Astrocyte (in vitro differentiated cells and primary cell): ENCODE measurements around the gene ACY1. TPM values are rescaled to one million over a fixed set of nuclear protein-coding genes. Genes with fewer than 3 reads are reported as not detected.

Experiments
- DNase-seq: peaks from one replicate; pipeline ENCODE4 v3.0.0-alpha.2; 2010; ENCODE audit warnings: low read depth
- FAIRE-seq: peaks from 2 replicates; lab custom pipeline; 2011; peaks lifted over from hg19 to GRCh38; lab: Jason Lieb, UNC
- H2AFZ ChIP-seq: 2 replicates; pipeline ENCODE4 v1.6.0; 2012; ENCODE audit warnings: low read depth, low read length, inconsistent platforms
- H3K27ac ChIP-seq: 2 replicates; pipeline ENCODE4 v1.5.1; 2011; ENCODE audit warnings: low read depth, low read length, inconsistent platforms
- H3K27me3 ChIP-seq: 2 replicates; pipeline ENCODE4 v1.6.0; 2011; ENCODE audit warnings: low read length, inconsistent platforms; ENCODE audit not compliant: insufficient read depth
- H3K36me3 ChIP-seq: 2 replicates; pipeline ENCODE4 v1.5.1; 2011; ENCODE audit warnings: low read length, inconsistent platforms; ENCODE audit not compliant: insufficient read depth
- H3K4me1 ChIP-seq: 2 replicates; pipeline ENCODE4 v1.5.1; 2011; ENCODE audit warnings: low read length, inconsistent platforms; ENCODE audit not compliant: insufficient read depth
- H3K4me2 ChIP-seq: 2 replicates; pipeline ENCODE4 v1.6.0; 2012; ENCODE audit warnings: low read length, inconsistent platforms
- H3K4me3 ChIP-seq: 2 replicates; pipeline ENCODE4 v1.5.1; 2011; ENCODE audit warnings: low read depth, mild to moderate bottlenecking, low read length, inconsistent platforms; ENCODE audit not compliant: insufficient read depth
- H3K79me2 ChIP-seq: 2 replicates; pipeline ENCODE4 v1.6.0; 2012; ENCODE audit warnings: mild to moderate bottlenecking, low read length, inconsistent platforms; ENCODE audit not compliant: insufficient read depth
- H3K9ac ChIP-seq: 2 replicates; pipeline ENCODE4 v1.6.0; 2012; ENCODE audit warnings: mild to moderate bottlenecking, low read length, inconsistent platforms
- H3K9me3 ChIP-seq: 2 replicates; pipeline ENCODE4 v1.5.1; 2012; ENCODE audit warnings: low read depth, mild to moderate bottlenecking, low read length, inconsistent platforms; ENCODE audit not compliant: insufficient read depth
- H4K20me1 ChIP-seq: 2 replicates; pipeline ENCODE4 v1.6.0; 2012; ENCODE audit warnings: low read length, inconsistent platforms; ENCODE audit not compliant: insufficient read depth
- H3K27ac Mint-ChIP-seq: one replicate; pipeline ENCODE4 v1.8.0; 2021; ENCODE audit warnings: mild to moderate bottlenecking, mixed read lengths; ENCODE audit not compliant: unreplicated experiment
- H3K27me3 Mint-ChIP-seq: one replicate; pipeline ENCODE4 v1.8.0; 2021; ENCODE audit warnings: low read depth, mixed read lengths; ENCODE audit not compliant: unreplicated experiment
- H3K36me3 Mint-ChIP-seq: one replicate; pipeline ENCODE4 v1.8.0; 2021; ENCODE audit warnings: low read depth, mixed read lengths; ENCODE audit not compliant: unreplicated experiment
- H3K4me1 Mint-ChIP-seq: one replicate; pipeline ENCODE4 v1.8.0; 2021; ENCODE audit warnings: low read depth, mixed read lengths; ENCODE audit not compliant: unreplicated experiment
- H3K4me3 Mint-ChIP-seq: one replicate; pipeline ENCODE4 v1.8.0; 2021; ENCODE audit warnings: mild to moderate bottlenecking, moderate library complexity, mixed read lengths; ENCODE audit not compliant: unreplicated experiment
- H3K9me3 Mint-ChIP-seq: one replicate; pipeline ENCODE4 v1.8.0; 2021; ENCODE audit warnings: mild to moderate bottlenecking, mixed read lengths; ENCODE audit not compliant: unreplicated experiment
- EZH2 ChIP-seq: IDR thresholded peaks from 2 replicates; pipeline ENCODE4 v1.6.1; 2012; ENCODE audit warnings: mild to moderate bottlenecking, low read length, inconsistent platforms; ENCODE audit not compliant: insufficient read depth
- total RNA-seq: library from RNA; stranded (reverse); gene quantifications from 2 replicates; pipeline ENCODE4 v1.2.1, GENCODE V29; 2021
- TF ChIP-seq, protein P1 (sequence below): IDR thresholded peaks from 2 replicates; pipeline ENCODE4 v1.5.1; 2011; ENCODE audit warnings: low read depth, mild to moderate bottlenecking, inconsistent platforms, low read length, moderate library complexity; ENCODE audit not compliant: insufficient read depth

Gene ACY1
- total RNA-seq, 1 donor from 2014 or later = 16.4 TPM

DNA sequence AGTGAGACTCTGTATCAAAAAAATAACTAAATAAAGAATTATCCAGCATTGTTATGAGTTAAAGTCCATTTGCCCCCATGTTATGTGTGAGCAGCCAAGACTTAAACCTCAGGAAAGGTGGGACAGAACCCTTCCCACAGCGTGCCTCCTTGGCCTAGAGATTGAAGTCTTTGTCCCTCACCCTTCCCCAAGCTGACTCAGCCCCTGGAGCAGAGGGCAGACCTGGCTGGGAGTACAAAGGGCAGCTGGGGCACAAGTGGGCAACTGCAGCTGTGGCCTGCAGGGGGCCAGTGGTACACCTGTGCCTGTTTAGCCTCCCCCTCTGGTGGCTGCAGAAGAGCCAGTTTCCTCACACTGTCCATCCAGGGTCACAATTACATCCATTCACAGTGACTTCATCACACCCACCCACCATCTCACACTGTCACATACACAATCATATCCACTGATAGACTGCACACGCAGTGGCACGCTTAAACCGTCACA lies 940 bp upstream of the ACY1 start:
- Mint-ChIP-seq H3K36me3 (no peaks in the 10 kb centered on the region), H3K27me3 (no peaks in the 10 kb centered on the region), H3K4me3 (peak overlapping the region; percentile 83), H3K27ac (peak overlapping the region; percentile 64), H3K4me1 (peaks cover 4% of the 10 kb centered on the region), H3K9me3 (no peaks in the 10 kb centered on the region)
- Histone ChIP-seq H3K4me1 (peaks cover 15% of the 10 kb centered on the region), H3K9ac (peak overlapping the region; percentile 83), H3K9me3 (no peaks in the 10 kb centered on the region), H3K4me2 (peak overlapping the region; percentile 99), H3K4me3 (peak overlapping the region; percentile 71), H3K79me2 (peaks cover 17% of the 10 kb centered on the region), H3K27me3 (no peaks in the 10 kb centered on the region), H2AFZ (peak overlapping the region; percentile 79), H4K20me1 (peaks cover 6% of the 10 kb centered on the region), H3K27ac (peak overlapping the region; percentile 73), H3K36me3 (peaks cover 2% of the 10 kb centered on the region)
- DNase-seq (no peak), FAIRE-seq (no peak)
- TF ChIP-seq, protein P1, sequence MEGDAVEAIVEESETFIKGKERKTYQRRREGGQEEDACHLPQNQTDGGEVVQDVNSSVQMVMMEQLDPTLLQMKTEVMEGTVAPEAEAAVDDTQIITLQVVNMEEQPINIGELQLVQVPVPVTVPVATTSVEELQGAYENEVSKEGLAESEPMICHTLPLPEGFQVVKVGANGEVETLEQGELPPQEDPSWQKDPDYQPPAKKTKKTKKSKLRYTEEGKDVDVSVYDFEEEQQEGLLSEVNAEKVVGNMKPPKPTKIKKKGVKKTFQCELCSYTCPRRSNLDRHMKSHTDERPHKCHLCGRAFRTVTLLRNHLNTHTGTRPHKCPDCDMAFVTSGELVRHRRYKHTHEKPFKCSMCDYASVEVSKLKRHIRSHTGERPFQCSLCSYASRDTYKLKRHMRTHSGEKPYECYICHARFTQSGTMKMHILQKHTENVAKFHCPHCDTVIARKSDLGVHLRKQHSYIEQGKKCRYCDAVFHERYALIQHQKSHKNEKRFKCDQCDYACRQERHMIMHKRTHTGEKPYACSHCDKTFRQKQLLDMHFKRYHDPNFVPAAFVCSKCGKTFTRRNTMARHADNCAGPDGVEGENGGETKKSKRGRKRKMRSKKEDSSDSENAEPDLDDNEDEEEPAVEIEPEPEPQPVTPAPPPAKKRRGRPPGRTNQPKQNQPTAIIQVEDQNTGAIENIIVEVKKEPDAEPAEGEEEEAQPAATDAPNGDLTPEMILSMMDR = peak; percentile 50
- no peak for TF ChIP-seq EZH2

DNA sequence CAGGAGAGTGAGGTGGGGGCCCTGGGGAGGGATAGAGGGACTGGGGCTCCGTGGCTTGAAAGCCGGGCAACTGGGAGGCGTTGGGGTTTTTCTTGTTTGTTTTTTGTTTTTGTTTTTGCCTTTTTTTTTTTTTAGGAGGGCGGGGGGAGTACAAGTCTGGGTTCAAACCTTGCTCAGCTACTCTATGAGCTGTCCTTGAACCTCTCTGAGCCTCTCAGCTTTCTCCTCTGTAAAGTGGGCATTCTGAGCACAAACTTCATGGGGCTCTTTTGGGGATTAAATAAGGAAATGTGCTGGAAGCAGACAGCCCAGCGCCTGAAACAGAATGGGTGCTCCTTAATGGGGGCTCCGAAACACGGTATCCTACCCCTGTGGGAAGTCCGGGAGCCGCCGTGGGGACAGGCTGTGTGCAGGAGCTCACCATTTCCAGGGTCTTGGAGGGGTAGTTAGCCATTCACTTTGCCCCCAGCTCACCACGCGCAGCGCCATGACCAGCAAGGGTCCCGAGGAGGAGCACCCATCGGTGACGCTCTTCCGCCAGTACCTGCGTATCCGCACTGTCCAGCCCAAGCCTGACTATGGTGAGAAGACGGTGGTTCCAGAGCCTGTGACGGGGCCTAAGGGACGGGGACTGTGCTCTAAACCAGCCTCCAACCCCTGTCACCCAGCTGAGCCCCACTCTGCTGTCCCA lies 388 bp downstream of the ACY1 start:
- H3K4me1 ChIP-seq = peaks cover 15% of the 10 kb centered on the region
- FAIRE-seq (no peak), DNase-seq (no peak)
- H3K36me3 ChIP-seq = peaks cover 2% of the 10 kb centered on the region
- H3K27me3 ChIP-seq = no peaks in the 10 kb centered on the region
- peak overlapping the region; percentile 79 for H2AFZ ChIP-seq
- H3K4me2 ChIP-seq = peak overlapping the region; percentile 99
- no peaks in the 10 kb centered on the region for H3K27me3 Mint-ChIP-seq
- H3K27ac ChIP-seq = peak overlapping the region; percentile 73
- peaks cover 17% of the 10 kb centered on the region for H3K79me2 ChIP-seq
- peaks cover 4% of the 10 kb centered on the region for H3K4me1 Mint-ChIP-seq
- H4K20me1 ChIP-seq = peaks cover 6% of the 10 kb centered on the region
- no peaks in the 10 kb centered on the region for H3K36me3 Mint-ChIP-seq
- H3K9ac ChIP-seq = peak overlapping the region; percentile 83
- peak overlapping the region; percentile 88 for H3K27ac Mint-ChIP-seq
- H3K4me3 Mint-ChIP-seq = peak overlapping the region; percentile 85
- peak overlapping the region; percentile 71 for H3K4me3 ChIP-seq
- H3K9me3 Mint-ChIP-seq = no peaks in the 10 kb centered on the region
- TF ChIP-seq, protein P1 = no peak
- TF ChIP-seq EZH2 = no peak
- no peaks in the 10 kb centered on the region for H3K9me3 ChIP-seq

DNA sequence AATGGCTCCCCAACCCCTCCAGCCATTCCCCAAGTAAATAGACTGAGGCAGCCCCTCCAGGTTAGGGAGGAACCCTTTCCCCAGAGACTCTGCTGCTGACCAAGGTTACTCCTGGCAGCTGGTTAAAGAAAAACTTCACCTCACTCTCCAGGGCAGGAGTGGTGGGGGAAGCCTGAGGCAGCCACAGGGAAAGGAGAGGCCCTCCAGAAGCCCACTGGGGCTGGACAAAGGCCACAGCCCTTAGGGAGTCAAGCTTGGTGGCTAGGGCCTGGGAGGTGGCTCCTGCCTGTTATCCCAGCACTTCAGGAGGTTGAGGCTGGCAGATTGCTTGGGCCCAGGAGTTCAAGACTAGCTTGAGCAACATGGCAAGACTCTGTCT lies 923 bp downstream of the ACY1 start:
- no peaks in the 10 kb centered on the region for H3K27me3 Mint-ChIP-seq
- H3K9me3 ChIP-seq = no peaks in the 10 kb centered on the region
- H3K9me3 Mint-ChIP-seq = no peaks in the 10 kb centered on the region
- no peaks in the 10 kb centered on the region for H3K36me3 Mint-ChIP-seq
- FAIRE-seq (no peak), DNase-seq (no peak)
- H3K27ac ChIP-seq = no peak overlapping the region
- peaks cover 6% of the 10 kb centered on the region for H4K20me1 ChIP-seq
- H3K27ac Mint-ChIP-seq = no peak overlapping the region
- H3K4me3 Mint-ChIP-seq = peak overlapping the region; percentile 85
- peaks cover 15% of the 10 kb centered on the region for H3K4me1 ChIP-seq
- no peak overlapping the region for H3K9ac ChIP-seq
- no peak overlapping the region for H2AFZ ChIP-seq
- peaks cover 2% of the 10 kb centered on the region for H3K36me3 ChIP-seq
- no peak overlapping the region for H3K4me3 ChIP-seq
- no peak for TF ChIP-seq EZH2
- TF ChIP-seq, protein P1 = no peak
- no peaks in the 10 kb centered on the region for H3K27me3 ChIP-seq
- H3K4me1 Mint-ChIP-seq = peaks cover 4% of the 10 kb centered on the region
- peaks cover 17% of the 10 kb centered on the region for H3K79me2 ChIP-seq
- peak overlapping the region; percentile 99 for H3K4me2 ChIP-seq
